KMS-11 (cell line): ENCODE results near the gene TCEANC.

Source experiments
- H2AFZ ChIP-seq: fragments of 200-600 bp; sonication (generic); 2 replicates; pipeline ENCODE4 v1.6.1; 2016; ENCODE audit warnings: antibody characterized with exemption, mixed run types, low read depth
- H3K27ac ChIP-seq: fragments of 200-600 bp; sonication (generic); 2 replicates; pipeline ENCODE4 v1.6.1; 2016; ENCODE audit warnings: mild to moderate bottlenecking, mixed run types
- H3K27me3 ChIP-seq: fragments of 200-600 bp; sonication (generic); 2 replicates; pipeline ENCODE4 v1.6.1; 2017; ENCODE audit warnings: mild to moderate bottlenecking, low read depth, mixed run types, moderate library complexity; ENCODE audit not compliant: insufficient read depth
- H3K36me3 ChIP-seq: fragments of 200-600 bp; sonication (generic); 2 replicates; pipeline ENCODE4 v1.6.1; 2017; ENCODE audit warnings: mild to moderate bottlenecking, mixed run types; ENCODE audit not compliant: insufficient read depth
- H3K4me1 ChIP-seq: fragments of 200-600 bp; sonication (generic); 2 replicates; pipeline ENCODE4 v1.6.1; 2016; ENCODE audit warnings: mild to moderate bottlenecking, low read depth, mixed run types; ENCODE audit not compliant: poor library complexity, severe bottlenecking
- H3K4me2 ChIP-seq: fragments of 200-600 bp; sonication (generic); 2 replicates; pipeline ENCODE4 v1.7.0; 2016; ENCODE audit warnings: mild to moderate bottlenecking, mixed run types
- H3K4me3 ChIP-seq: fragments of 200-600 bp; sonication (generic); IDR thresholded peaks from 2 replicates; pipeline ENCODE4 v1.6.1; 2017; ENCODE audit warnings: low read depth, low read length, mixed read lengths; ENCODE audit not compliant: insufficient read depth
- H3K79me2 ChIP-seq: fragments of 200-600 bp; sonication (generic); 2 replicates; pipeline ENCODE4 v1.6.1; 2016; ENCODE audit warnings: low read depth, mixed run types; ENCODE audit not compliant: insufficient read depth
- H3K9ac ChIP-seq: fragments of 200-600 bp; sonication (generic); 2 replicates; pipeline ENCODE4 v1.6.1; 2016; ENCODE audit warnings: mild to moderate bottlenecking, mixed run types
- H4K20me1 ChIP-seq: fragments of 200-600 bp; sonication (generic); 2 replicates; pipeline ENCODE4 v1.6.1; 2016; ENCODE audit warnings: mild to moderate bottlenecking, mixed run types; ENCODE audit not compliant: insufficient read depth
- CTCF ChIP-seq: fragments of 200-600 bp; sonication (generic); conservative IDR thresholded peaks from 2 replicates; pipeline ENCODE4 v1.6.1; 2017; ENCODE audit warnings: low read depth, mild to moderate bottlenecking, antibody characterized with exemption, low read length, moderate library complexity, mixed read lengths

The TCEANC gene

GRCh38 chrX:13693341-13693961 is 40.5 kb downstream of the TCEANC start:
- Histone ChIP-seq H3K4me3 (no peak overlapping the region), H3K27me3 (no peaks in the 10 kb centered on the region), H3K36me3 (no peaks in the 10 kb centered on the region), H3K9ac (no peak overlapping the region), H4K20me1 (no peaks in the 10 kb centered on the region), H2AFZ (no peak overlapping the region), H3K27ac (no peak overlapping the region), H3K4me1 (peaks cover 36% of the 10 kb centered on the region), H3K4me2 (no peak overlapping the region), H3K79me2 (peaks cover 74% of the 10 kb centered on the region)
- no peak for TF ChIP-seq CTCF

- H3K36me3 ChIP-seq: no peaks in the 10 kb centered on the region
- no peak overlapping the region for H3K27ac ChIP-seq
- peaks cover 34% of the 10 kb centered on the region for H3K4me1 ChIP-seq
- H3K4me2 ChIP-seq: no peak overlapping the region
- H3K4me3 ChIP-seq: no peak overlapping the region
- H3K27me3 ChIP-seq: no peaks in the 10 kb centered on the region
- H4K20me1 ChIP-seq: no peaks in the 10 kb centered on the region
- no peak overlapping the region for H3K9ac ChIP-seq
- H3K79me2 ChIP-seq: peaks cover 80% of the 10 kb centered on the region
- no peak for TF ChIP-seq CTCF
- no peak overlapping the region for H2AFZ ChIP-seq
Measured at GRCh38 chrX:13694359-13694758, 41.4 kb downstream of the TCEANC start.

- H3K27me3 ChIP-seq: no peaks in the 10 kb centered on the region
- H3K36me3 ChIP-seq: no peaks in the 10 kb centered on the region
- H2AFZ ChIP-seq: no peak overlapping the region
- peaks cover 34% of the 10 kb centered on the region for H3K4me1 ChIP-seq
- H3K4me3 ChIP-seq: no peak overlapping the region
- H3K79me2 ChIP-seq: peaks cover 77% of the 10 kb centered on the region
- H4K20me1 ChIP-seq: no peaks in the 10 kb centered on the region
- no peak overlapping the region for H3K27ac ChIP-seq
- no peak for TF ChIP-seq CTCF
- no peak overlapping the region for H3K4me2 ChIP-seq
- H3K9ac ChIP-seq: no peak overlapping the region
Measured at GRCh38 chrX:13694983-13695382, 42.0 kb downstream of the TCEANC start.

GRCh38 chrX:13695601-13696115 is 42.7 kb downstream of the TCEANC start:
- no peak overlapping the region for H3K4me3 ChIP-seq
- H2AFZ ChIP-seq: no peak overlapping the region
- peaks cover 77% of the 10 kb centered on the region for H3K79me2 ChIP-seq
- no peak overlapping the region for H3K27ac ChIP-seq
- H3K4me1 ChIP-seq: peaks cover 30% of the 10 kb centered on the region
- no peak for TF ChIP-seq CTCF
- no peaks in the 10 kb centered on the region for H3K27me3 ChIP-seq
- no peak overlapping the region for H3K4me2 ChIP-seq
- H3K36me3 ChIP-seq: no peaks in the 10 kb centered on the region
- H4K20me1 ChIP-seq: no peaks in the 10 kb centered on the region
- no peak overlapping the region for H3K9ac ChIP-seq
